ENCODE data around the gene MET. TPM values are rescaled to one million over a fixed set of nuclear protein-coding genes. Genes with fewer than 3 reads are reported as not detected.

Gene MET
- total and polyA plus RNA-seq, 2 donors (not counting 3 experiments of a cell fraction or from before 2014, with no cell fraction given): 21.1 to 44.5 TPM

DNA sequence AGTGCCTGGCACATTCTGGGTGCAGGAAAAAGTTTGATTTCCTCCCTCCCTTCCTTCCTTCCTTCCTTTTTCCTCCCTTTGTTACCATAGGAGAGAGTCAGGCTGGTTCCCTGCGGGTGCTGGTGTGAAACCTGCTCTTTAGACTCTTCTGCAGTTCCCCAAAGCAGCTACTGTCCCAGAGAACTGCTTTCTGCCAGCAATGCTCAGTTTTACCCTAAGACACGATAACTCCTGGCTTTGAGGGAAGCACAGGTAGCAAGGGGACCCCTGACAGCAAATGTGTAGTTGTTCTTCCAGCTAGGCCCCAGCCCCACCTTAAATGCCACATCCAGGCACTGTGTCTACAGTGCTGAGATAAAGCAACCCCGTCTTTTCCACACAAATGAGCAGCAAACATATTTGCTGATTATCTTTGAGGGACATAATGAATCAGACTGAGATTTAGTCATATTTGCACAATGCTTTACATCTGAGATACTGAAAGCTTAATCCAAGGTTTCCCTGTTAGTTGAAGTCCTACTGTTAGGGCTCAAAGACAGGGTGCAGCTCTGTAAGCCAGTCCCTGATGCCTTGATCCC lies 55.5 kb downstream of the MET start:
- intact Hi-C loops (cut with micrococcal nuclease) (no loop called here), dilution Hi-C loops (cut with MboI; ENCODE audit: extremely low pct_ligation_motif_present, low sequenced_read_pairs) (no loop called here)
- Histone ChIP-seq H3K4me3 (replicated peaks in 1 of 3; ENCODE audit: insufficient read depth in 1 of 3, low read depth in 1 of 3, low read length in 3 of 3) (no peak overlapping the region), H2AFZ (ENCODE audit: low read depth, low read length) (no peak overlapping the region), H4K20me1 (replicated peaks; ENCODE audit: control insufficient read depth, extremely low read depth, insufficient read depth, low read length) (no peaks in the 10 kb centered on the region), H3K4me2 (ENCODE audit: insufficient read depth, low read length) (peak overlapping the region; percentile 53), H3K9me3 (replicated peaks; ENCODE audit: control insufficient read depth, insufficient read depth, low read length) (no peaks in the 10 kb centered on the region), H3K36me3 (ENCODE audit: control insufficient read depth in 2 of 2, extremely low read depth in 1 of 2, insufficient read depth in 2 of 2, low read length in 2 of 2) (no peaks in the 10 kb centered on the region), H3K4me1 (ENCODE audit: control insufficient read depth, extremely low read depth, insufficient read depth, low read length) (peaks cover 17% of the 10 kb centered on the region), H3K27me3 (ENCODE audit: control insufficient read depth in 2 of 2, insufficient read depth in 2 of 2, low read length in 2 of 2) (no peaks in the 10 kb centered on the region), H3K27ac (ENCODE audit: insufficient read depth, low read depth, low read length) (no peak overlapping the region), H3K9ac (replicated peaks; ENCODE audit: extremely low read depth, insufficient read depth, low read length) (no peak overlapping the region), H3K79me2 (ENCODE audit: control insufficient read depth, insufficient read depth, low read length) (no peaks in the 10 kb centered on the region), H3K9me1 (replicated peaks; ENCODE audit: control insufficient read depth, extremely low read depth, insufficient read depth, low read length) (no peaks in the 10 kb centered on the region)
- ChIA-PET POLR2A (interaction anchor here (1.4 kb wide), 1 partner anchor 10 kb away, joined by 5 read pairs; no protein-coding TSS in a partner anchor), CTCF (interaction anchor here (0.8 to 3.1 kb wide), 13 partner anchors 10 to 136 kb away, joined by 3 to 18 read pairs (median 4); partner anchors contain the start of gene MET)
- no peak for DNase-seq (ENCODE audit: low read depth, low spot score)
- BruUV-seq (replicated peaks): no TSS peak
- FAIRE-seq: no peak
- TF ChIP-seq GATA2 (IDR thresholded peaks at IDR 0.05; ENCODE audit: insufficient read depth, insufficient read length, low read depth, low read length) (no peak), MYC (IDR thresholded peaks at IDR 0.05; ENCODE audit: low read depth, low read length) (no peak), JUN (IDR thresholded peaks at IDR 0.05; ENCODE audit: borderline replicate concordance, insufficient read depth, insufficient read length, low read depth) (no peak), POLR2AphosphoS5 (IDR thresholded peaks at IDR 0.05; ENCODE audit: insufficient read depth, low read depth, low read length) (no peak), FOS (IDR thresholded peaks at IDR 0.05; ENCODE audit: borderline replicate concordance, insufficient read depth, low read length) (no peak)
- TF ChIP-seq, protein P1, sequence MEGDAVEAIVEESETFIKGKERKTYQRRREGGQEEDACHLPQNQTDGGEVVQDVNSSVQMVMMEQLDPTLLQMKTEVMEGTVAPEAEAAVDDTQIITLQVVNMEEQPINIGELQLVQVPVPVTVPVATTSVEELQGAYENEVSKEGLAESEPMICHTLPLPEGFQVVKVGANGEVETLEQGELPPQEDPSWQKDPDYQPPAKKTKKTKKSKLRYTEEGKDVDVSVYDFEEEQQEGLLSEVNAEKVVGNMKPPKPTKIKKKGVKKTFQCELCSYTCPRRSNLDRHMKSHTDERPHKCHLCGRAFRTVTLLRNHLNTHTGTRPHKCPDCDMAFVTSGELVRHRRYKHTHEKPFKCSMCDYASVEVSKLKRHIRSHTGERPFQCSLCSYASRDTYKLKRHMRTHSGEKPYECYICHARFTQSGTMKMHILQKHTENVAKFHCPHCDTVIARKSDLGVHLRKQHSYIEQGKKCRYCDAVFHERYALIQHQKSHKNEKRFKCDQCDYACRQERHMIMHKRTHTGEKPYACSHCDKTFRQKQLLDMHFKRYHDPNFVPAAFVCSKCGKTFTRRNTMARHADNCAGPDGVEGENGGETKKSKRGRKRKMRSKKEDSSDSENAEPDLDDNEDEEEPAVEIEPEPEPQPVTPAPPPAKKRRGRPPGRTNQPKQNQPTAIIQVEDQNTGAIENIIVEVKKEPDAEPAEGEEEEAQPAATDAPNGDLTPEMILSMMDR (IDR thresholded peaks at IDR 0.05; ENCODE audit: extremely low read depth in 1 of 2, insufficient read depth in 1 of 2, low read depth in 1 of 2, low read length in 2 of 2): no peak

All from endothelial cell of umbilical vein (primary cell).